Bronchial epithelial cell (primary cell): ENCODE data around the gene SERPINI2. TPM values are rescaled to one million over a fixed set of nuclear protein-coding genes. Genes with fewer than 3 reads are reported as not detected.
A peak's percentile ranks its signal among the peaks of the same experiment; 100 is the strongest.

Source experiments
- DNase-seq: peaks from one replicate; pipeline ENCODE4 v3.0.0-alpha.2; 2010; ENCODE audit warnings: low read depth
- FAIRE-seq: peaks from 2 replicates; lab custom pipeline; 2011; peaks lifted over from hg19 to GRCh38; lab: Jason Lieb, UNC
- H3K27me3 ChIP-seq: 2 replicates; pipeline ENCODE4 v1.5.1; 2011; ENCODE audit warnings: low read length; ENCODE audit not compliant: control insufficient read depth, insufficient read depth
- H3K36me3 ChIP-seq: 2 replicates; pipeline ENCODE4 v1.5.1; 2011; ENCODE audit warnings: low read length; ENCODE audit not compliant: control insufficient read depth, insufficient read depth
- H3K4me3 ChIP-seq: 2 replicates; pipeline ENCODE4 v1.5.1; 2011; ENCODE audit warnings: mild to moderate bottlenecking, low read depth, low read length, control low read depth
- CTCF ChIP-seq: IDR thresholded peaks from 2 replicates; pipeline ENCODE4 v1.5.1; 2011; ENCODE audit warnings: mild to moderate bottlenecking, moderate library complexity, low read length, control low read depth, inconsistent platforms; ENCODE audit not compliant: insufficient read depth, severe bottlenecking
- total RNA-seq: library from RNA; depleted of rRNA; stranded (reverse); fragments of >200 nt; gene quantifications from 2 replicates; pipeline ENCODE4 v1.2.1, GENCODE V29; 2014

Gene SERPINI2
- total RNA-seq, 1 donor from 2014 or later: not detected

DNA sequence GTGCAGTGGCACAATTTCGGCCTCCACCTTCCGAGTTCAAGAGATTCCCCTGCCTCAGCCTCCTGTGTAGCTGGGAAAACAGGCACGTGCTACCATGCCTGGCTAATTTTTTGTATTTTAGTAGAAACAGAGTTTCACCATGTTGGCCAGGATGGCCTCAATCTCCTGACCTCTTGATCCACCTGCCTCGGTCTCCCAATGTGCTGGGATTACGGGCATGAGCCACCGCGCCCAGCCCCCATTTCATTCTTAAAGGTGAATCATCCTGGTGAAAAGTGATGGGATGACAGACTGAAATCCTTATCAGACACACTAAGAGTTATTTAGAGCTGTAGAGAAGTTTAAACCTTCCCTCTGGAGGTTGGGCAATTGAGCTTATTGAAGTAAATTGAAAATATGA lies 24.1 kb upstream of the SERPINI2 start:
- FAIRE-seq (no peak), DNase-seq (no peak)
- Histone ChIP-seq H3K36me3 (no peaks in the 10 kb centered on the region), H3K4me3 (no peak overlapping the region), H3K27me3 (no peaks in the 10 kb centered on the region)
- TF ChIP-seq CTCF: no peak

GRCh38 chr3:167493244-167493643 lies 19.4 kb upstream of the SERPINI2 start:
- Histone ChIP-seq H3K27me3 (no peaks in the 10 kb centered on the region), H3K36me3 (no peaks in the 10 kb centered on the region), H3K4me3 (no peak overlapping the region)
- peak; percentile 31 for TF ChIP-seq CTCF
- FAIRE-seq (peak; percentile 13), DNase-seq (no peak)

GRCh38 chr3:167491621-167492020 lies 17.8 kb upstream of the SERPINI2 start:
- no peak overlapping the region for H3K4me3 ChIP-seq
- no peak for DNase-seq
- no peaks in the 10 kb centered on the region for H3K27me3 ChIP-seq
- no peak for FAIRE-seq
- no peak for TF ChIP-seq CTCF
- no peaks in the 10 kb centered on the region for H3K36me3 ChIP-seq

- no peaks in the 10 kb centered on the region for H3K27me3 ChIP-seq
- H3K36me3 ChIP-seq: no peaks in the 10 kb centered on the region
- DNase-seq (no peak), FAIRE-seq (no peak)
- H3K4me3 ChIP-seq: no peak overlapping the region
- no peak for TF ChIP-seq CTCF
Measured at GRCh38 chr3:167489571-167489970, 15.7 kb upstream of the SERPINI2 start.

DNA sequence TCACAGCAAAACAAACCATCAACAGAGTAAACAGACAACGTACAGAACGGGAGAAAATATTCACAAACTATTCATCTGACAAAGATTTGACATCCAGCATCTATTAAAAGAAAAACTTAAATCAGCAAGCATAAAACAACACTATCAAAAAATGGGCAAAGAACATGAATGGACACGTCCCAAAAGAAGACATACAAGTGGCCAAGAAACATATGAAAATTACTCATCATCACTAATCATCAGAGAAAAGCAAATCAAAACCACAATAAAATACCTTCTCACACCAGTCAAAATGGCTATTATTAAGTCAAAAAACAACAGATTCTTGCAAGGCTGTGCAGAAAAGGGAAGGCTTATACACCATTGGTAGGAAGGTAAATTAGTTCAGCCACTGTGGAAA lies 13.7 kb upstream of the SERPINI2 start:
- Histone ChIP-seq H3K36me3 (no peaks in the 10 kb centered on the region), H3K27me3 (no peaks in the 10 kb centered on the region), H3K4me3 (no peak overlapping the region)
- FAIRE-seq (no peak), DNase-seq (peak; percentile 59)
- no peak for TF ChIP-seq CTCF

GRCh38 chr3:167484551-167484950 lies 10.7 kb upstream of the SERPINI2 start:
- Histone ChIP-seq H3K27me3 (no peaks in the 10 kb centered on the region), H3K4me3 (no peak overlapping the region), H3K36me3 (no peaks in the 10 kb centered on the region)
- no peak for TF ChIP-seq CTCF
- FAIRE-seq: no peak
- DNase-seq: no peak
